ENCODE results near the gene GALNT17.

The GALNT17 gene

DNA sequence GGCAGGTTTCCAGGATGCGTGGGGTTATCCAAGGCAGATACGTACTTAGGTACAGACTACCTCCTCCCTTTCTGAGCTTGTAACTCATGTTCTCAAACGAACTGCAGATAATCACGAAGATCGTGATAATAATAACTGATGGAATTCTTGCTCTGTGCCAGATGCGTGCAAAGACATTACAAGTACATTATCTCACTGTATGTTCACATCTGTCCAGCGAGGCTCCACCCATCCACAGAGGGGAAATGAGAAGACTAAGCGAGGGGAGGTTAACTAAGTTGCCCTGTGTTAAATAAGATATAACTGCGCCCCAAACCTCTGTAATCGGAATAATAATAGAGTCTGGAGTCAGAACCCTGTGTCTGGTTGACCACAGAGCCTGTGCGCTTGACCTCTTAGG lies 1.9 kb downstream of the GALNT17 start:
- Histone ChIP-seq H3K36me3 (ENCODE audit: control insufficient read depth, insufficient read depth, low read length) (no peaks in the 10 kb centered on the region), H3K4me3 (replicated peaks; ENCODE audit: low read depth, low read length) (no peak overlapping the region), H3K27me3 (replicated peaks; ENCODE audit: control insufficient read depth, insufficient read depth, low read length) (no peaks in the 10 kb centered on the region)
- TF ChIP-seq, protein P1, sequence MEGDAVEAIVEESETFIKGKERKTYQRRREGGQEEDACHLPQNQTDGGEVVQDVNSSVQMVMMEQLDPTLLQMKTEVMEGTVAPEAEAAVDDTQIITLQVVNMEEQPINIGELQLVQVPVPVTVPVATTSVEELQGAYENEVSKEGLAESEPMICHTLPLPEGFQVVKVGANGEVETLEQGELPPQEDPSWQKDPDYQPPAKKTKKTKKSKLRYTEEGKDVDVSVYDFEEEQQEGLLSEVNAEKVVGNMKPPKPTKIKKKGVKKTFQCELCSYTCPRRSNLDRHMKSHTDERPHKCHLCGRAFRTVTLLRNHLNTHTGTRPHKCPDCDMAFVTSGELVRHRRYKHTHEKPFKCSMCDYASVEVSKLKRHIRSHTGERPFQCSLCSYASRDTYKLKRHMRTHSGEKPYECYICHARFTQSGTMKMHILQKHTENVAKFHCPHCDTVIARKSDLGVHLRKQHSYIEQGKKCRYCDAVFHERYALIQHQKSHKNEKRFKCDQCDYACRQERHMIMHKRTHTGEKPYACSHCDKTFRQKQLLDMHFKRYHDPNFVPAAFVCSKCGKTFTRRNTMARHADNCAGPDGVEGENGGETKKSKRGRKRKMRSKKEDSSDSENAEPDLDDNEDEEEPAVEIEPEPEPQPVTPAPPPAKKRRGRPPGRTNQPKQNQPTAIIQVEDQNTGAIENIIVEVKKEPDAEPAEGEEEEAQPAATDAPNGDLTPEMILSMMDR (IDR thresholded peaks at IDR 0.05; ENCODE audit: insufficient read depth, low read length, poor library complexity, severe bottlenecking) = no peak
- DNase-seq (ENCODE audit: extremely low read depth, insufficient read length) = no peak

DNA sequence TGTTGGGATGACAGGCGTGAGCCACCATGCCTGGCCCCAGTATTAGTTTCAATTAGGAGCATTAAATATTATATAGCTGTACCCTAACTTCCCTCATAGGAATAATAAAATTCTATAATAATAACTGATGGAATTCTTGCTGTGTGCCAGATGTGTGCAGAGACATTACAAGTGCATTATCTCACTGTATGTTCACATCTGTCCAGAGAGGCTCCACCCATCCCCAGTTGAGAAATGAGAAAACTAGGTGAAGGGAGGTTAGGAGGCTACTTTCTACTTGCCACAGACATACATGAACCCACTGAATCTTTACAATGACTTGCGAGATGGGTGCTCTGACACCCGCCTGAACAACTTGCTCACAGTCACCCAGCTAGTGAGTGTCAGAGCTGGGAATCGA lies 3.2 kb downstream of the GALNT17 start:
- no peaks in the 10 kb centered on the region for H3K27me3 ChIP-seq (replicated peaks; ENCODE audit: control insufficient read depth, insufficient read depth, low read length)
- no peak overlapping the region for H3K4me3 ChIP-seq (replicated peaks; ENCODE audit: low read depth, low read length)
- TF ChIP-seq, protein P1 (IDR thresholded peaks at IDR 0.05; ENCODE audit: insufficient read depth, low read length, poor library complexity, severe bottlenecking) = no peak
- no peak for DNase-seq (ENCODE audit: extremely low read depth, insufficient read length)
- H3K36me3 ChIP-seq (ENCODE audit: control insufficient read depth, insufficient read depth, low read length) = no peaks in the 10 kb centered on the region

DNA sequence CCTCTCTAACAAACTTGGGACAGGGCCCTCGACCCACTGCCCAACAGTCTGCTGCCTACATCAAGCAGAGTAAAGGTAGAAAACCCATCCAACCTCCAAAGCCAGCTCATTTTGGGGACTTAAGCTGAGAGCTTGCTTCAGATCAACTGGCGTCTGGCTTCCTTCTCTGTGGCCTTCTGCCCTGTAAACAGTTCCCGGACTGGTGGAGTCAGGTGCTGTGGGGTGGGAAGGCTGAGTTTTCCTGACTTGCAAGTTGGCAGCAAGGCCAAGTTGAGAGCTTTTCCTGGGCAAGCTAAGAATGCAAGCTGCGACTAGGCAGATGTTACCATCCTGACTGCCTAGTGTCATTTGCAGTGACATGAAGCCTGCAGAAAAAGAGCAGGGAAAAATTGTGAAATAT lies 3.7 kb downstream of the GALNT17 start:
- TF ChIP-seq, protein P1 (IDR thresholded peaks at IDR 0.05; ENCODE audit: insufficient read depth, low read length, poor library complexity, severe bottlenecking) = no peak
- no peak for DNase-seq (ENCODE audit: extremely low read depth, insufficient read length)
- Histone ChIP-seq H3K27me3 (replicated peaks; ENCODE audit: control insufficient read depth, insufficient read depth, low read length) (no peaks in the 10 kb centered on the region), H3K4me3 (replicated peaks; ENCODE audit: low read depth, low read length) (no peak overlapping the region), H3K36me3 (ENCODE audit: control insufficient read depth, insufficient read depth, low read length) (no peaks in the 10 kb centered on the region)

DNA sequence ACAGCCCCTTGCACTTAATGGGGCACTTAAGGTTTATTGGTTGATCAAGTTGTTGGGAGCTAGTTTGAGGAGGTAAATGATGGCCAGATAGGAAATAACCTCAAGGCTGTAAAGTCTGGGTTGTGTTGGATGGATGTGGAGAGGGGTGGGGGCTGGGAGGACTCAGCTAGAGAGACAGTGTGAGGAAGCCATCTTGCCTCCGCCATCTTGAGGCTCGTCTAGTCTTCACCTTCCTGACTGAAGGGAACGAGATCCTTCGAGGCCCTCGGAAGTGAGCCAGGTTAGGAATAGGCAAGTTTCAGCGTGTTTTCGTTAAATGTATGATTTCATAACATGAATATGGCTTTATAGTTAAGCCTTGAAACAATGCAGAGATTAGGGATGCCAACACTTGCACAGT lies 5.5 kb downstream of the GALNT17 start:
- DNase-seq (ENCODE audit: extremely low read depth, insufficient read length) = no peak
- H3K27me3 ChIP-seq (replicated peaks; ENCODE audit: control insufficient read depth, insufficient read depth, low read length) = no peaks in the 10 kb centered on the region
- H3K36me3 ChIP-seq (ENCODE audit: control insufficient read depth, insufficient read depth, low read length) = no peaks in the 10 kb centered on the region
- H3K4me3 ChIP-seq (replicated peaks; ENCODE audit: low read depth, low read length) = no peak overlapping the region
- TF ChIP-seq, protein P1 (IDR thresholded peaks at IDR 0.05; ENCODE audit: insufficient read depth, low read length, poor library complexity, severe bottlenecking) = no peak

DNA sequence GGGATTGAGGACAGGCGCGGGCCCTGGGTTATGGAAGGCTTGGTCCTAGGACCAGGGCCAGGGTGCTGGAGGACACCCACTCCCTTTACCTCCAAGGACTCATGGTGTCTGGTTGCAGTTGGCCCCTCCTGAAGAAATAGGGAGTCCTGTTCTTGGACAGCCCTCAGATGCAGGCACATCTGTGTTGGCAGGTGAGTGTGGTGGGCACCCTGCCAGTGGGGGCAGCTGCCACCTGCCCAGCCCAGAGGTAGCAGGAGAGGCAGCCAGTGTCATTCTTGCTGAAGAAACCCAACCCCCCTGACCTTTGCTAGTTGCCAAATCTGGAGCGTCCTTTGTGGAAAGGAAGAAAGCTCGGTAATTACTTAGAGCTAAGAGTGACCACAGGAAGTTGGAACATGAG lies 8.3 kb downstream of the GALNT17 start:
- Histone ChIP-seq H3K27me3 (replicated peaks; ENCODE audit: control insufficient read depth, insufficient read depth, low read length) (no peaks in the 10 kb centered on the region), H3K4me3 (replicated peaks; ENCODE audit: low read depth, low read length) (no peak overlapping the region), H3K36me3 (ENCODE audit: control insufficient read depth, insufficient read depth, low read length) (no peaks in the 10 kb centered on the region)
- DNase-seq (ENCODE audit: extremely low read depth, insufficient read length) = no peak
- TF ChIP-seq, protein P1 (IDR thresholded peaks at IDR 0.05; ENCODE audit: insufficient read depth, low read length, poor library complexity, severe bottlenecking) = no peak

DNA sequence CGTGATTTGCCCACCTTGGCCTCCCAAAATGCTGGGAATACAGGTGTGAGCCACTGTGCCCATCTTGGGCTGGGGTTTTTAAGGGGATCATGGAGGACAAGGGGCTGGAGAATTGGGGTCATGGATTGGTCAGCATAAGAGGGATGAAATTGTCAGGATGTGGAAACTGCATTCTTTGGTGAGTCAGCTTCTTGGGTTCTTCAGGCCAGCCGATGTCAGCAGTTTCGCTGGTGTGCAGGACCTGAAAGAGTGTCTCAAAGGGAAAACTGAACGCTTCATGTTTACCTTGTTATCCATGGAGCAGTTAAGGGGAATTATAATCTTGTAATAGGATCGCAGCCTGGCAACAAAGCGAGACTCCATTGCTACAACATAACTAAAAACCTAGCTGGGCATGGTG lies 13.0 kb downstream of the GALNT17 start:
- TF ChIP-seq, protein P1 (IDR thresholded peaks at IDR 0.05; ENCODE audit: insufficient read depth, low read length, poor library complexity, severe bottlenecking) = no peak
- no peak for DNase-seq (ENCODE audit: extremely low read depth, insufficient read length)
- Histone ChIP-seq H3K27me3 (replicated peaks; ENCODE audit: control insufficient read depth, insufficient read depth, low read length) (no peaks in the 10 kb centered on the region), H3K36me3 (ENCODE audit: control insufficient read depth, insufficient read depth, low read length) (no peaks in the 10 kb centered on the region), H3K4me3 (replicated peaks; ENCODE audit: low read depth, low read length) (no peak overlapping the region)
